Subcutaneous abdominal adipose tissue (tissue), 5 donors: ENCODE results near the gene CFAP61.

ENCODE experiments used
- H3K27ac ChIP-seq: one replicate; pipeline ENCODE4 v1.7.0; 2013; ENCODE audit warnings: low read depth, mild to moderate bottlenecking, inconsistent platforms, low read length, moderate library complexity
- H3K27me3 ChIP-seq, 5 donors: one replicate each; pipeline ENCODE4 v1.7.0; 2013; ENCODE audit warnings: low read length in 5 of 5, inconsistent platforms in 1 of 5; ENCODE audit not compliant: control insufficient read depth in 5 of 5, insufficient read depth in 4 of 5
- H3K36me3 ChIP-seq, 5 donors: one replicate each; pipeline ENCODE4 v1.7.0; 2013; ENCODE audit warnings: low read length in 5 of 5; ENCODE audit not compliant: control insufficient read depth in 5 of 5, insufficient read depth in 5 of 5
- H3K4me1 ChIP-seq, 5 donors: one replicate each; pipeline ENCODE4 v1.7.0; 2013; ENCODE audit warnings: low read length in 5 of 5, mild to moderate bottlenecking in 3 of 5, moderate library complexity in 1 of 5; ENCODE audit not compliant: control insufficient read depth in 5 of 5, insufficient read depth in 5 of 5
- H3K4me3 ChIP-seq, 5 donors: one replicate each; pipeline ENCODE4 v1.7.0; 2013; ENCODE audit warnings: low read length in 5 of 5, low read depth in 1 of 5
- H3K9ac ChIP-seq, 5 donors: one replicate each; pipeline ENCODE4 v1.7.0; 2013; ENCODE audit warnings: low read length in 5 of 5, mild to moderate bottlenecking in 4 of 5, moderate library complexity in 3 of 5
- H3K9me3 ChIP-seq, 5 donors: one replicate each; pipeline ENCODE4 v1.7.0; 2013; ENCODE audit warnings: low read length in 5 of 5; ENCODE audit not compliant: control insufficient read depth in 5 of 5
- donor health status: healthy.
- donor health status: healthy.
- donor health status: healthy.
- donor health status: healthy.
- donor health status: healthy.

Gene CFAP61

DNA sequence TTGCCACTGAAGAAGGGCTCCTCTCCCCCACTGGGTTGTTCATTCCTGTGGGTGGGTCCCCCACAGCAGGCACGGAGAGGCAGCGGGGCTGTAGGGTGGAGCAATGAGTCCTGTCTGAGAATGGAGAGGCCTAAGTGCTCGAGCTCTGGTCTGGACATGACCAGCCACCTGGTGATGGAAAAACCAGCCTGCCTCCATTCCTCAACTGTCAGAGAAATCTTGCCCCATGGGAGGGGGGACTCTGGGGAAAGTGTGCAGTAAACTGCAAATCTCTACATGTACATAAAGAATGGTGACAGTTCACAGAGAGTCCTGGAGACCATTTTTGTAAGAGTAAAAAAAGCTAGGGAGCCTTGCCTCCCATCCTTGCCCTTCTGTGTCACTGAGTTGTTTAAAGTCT lies 349.7 kb downstream of the CFAP61 start:
- H3K27ac ChIP-seq, result no peak overlapping the region
- H3K9ac ChIP-seq, result no peak overlapping the region
- H3K27me3 ChIP-seq, result no peaks in the 10 kb centered on the region
- peaks cover 4 to 68% (median 47%) of the 10 kb centered on the region in 5 donors for H3K36me3 ChIP-seq
- peaks cover 0 to 2% (median 0%) of the 10 kb centered on the region in 5 donors for H3K4me1 ChIP-seq
- no peak overlapping the region for H3K4me3 ChIP-seq
- no peaks in the 10 kb centered on the region for H3K9me3 ChIP-seq

DNA sequence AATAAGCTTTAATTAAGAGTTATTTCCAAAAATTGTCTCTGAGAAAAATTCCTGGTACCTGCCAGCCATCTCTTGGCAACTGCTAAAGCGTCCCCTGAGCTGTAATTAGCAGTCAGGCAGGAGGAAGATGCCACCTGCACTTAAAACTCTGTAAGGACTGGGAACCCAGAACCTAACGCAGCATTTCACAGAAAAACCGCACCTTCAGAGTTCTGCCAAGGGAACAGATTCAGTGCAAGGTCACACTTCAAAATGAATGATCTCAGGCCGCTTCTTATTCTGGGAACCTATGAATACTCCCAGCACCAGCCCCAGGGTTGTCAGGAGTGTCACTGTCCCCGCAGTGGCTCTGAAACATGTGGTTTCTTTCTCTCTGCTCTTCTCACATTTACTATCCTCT lies 352.3 kb downstream of the CFAP61 start:
- H3K4me1 ChIP-seq, result peaks cover 0 to 5% (median 0%) of the 10 kb centered on the region in 5 donors
- H3K36me3 ChIP-seq, result peaks cover 4 to 64% (median 40%) of the 10 kb centered on the region in 5 donors
- H3K4me3 ChIP-seq, result no peak overlapping the region
- no peaks in the 10 kb centered on the region for H3K9me3 ChIP-seq
- no peak overlapping the region for H3K27ac ChIP-seq
- H3K9ac ChIP-seq, result no peak overlapping the region
- no peaks in the 10 kb centered on the region for H3K27me3 ChIP-seq

DNA sequence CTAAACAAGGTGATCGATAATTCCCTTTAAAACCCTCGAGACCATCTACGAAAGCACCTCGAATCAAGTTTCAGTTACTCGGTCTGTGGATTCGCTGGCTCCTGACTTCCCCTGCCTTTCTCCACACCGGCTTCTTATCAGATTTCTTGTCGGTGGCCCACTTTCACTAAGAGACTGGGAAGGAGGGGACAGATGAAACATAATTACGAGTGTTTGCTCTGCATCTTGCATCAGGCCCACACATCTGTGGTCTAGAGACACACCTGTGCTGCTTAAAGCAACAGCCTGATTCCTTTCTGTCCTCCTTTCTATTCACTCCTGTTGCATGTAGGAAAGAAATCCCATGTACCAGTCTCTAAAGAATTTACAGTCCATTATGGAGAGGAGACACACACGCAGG lies 353.3 kb downstream of the CFAP61 start:
- Histone ChIP-seq H3K27me3 (no peaks in the 10 kb centered on the region), H3K27ac (no peak overlapping the region), H3K36me3 (peaks cover 4 to 63% (median 35%) of the 10 kb centered on the region in 5 donors), H3K4me3 (no peak overlapping the region), H3K9me3 (no peaks in the 10 kb centered on the region), H3K9ac (no peak overlapping the region), H3K4me1 (peaks cover 0 to 7% (median 0%) of the 10 kb centered on the region in 5 donors)

DNA sequence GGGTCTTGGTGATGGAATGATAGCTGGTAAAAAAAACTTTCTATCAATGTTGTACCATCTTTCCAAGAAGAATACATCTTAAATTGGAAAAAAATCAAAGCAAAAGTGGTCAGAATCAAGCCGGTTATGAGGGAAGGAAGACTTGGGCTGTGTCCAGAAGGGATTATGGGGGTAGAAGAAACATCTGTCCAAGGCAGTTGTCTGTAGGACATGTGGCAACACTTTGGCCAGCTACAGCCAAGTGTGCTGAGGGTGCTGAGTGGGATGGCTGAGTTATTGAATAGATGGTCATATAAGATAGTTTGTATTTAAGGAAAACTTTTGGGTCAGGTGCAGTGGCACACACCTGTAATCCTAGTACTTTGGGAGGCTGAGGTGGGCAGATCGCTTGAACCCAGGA lies 354.0 kb downstream of the CFAP61 start:
- H3K4me3 ChIP-seq, result no peak overlapping the region
- no peak overlapping the region for H3K27ac ChIP-seq
- peaks cover 4 to 63% (median 36%) of the 10 kb centered on the region in 5 donors for H3K36me3 ChIP-seq
- H3K27me3 ChIP-seq, result no peaks in the 10 kb centered on the region
- no peak overlapping the region for H3K9ac ChIP-seq
- no peaks in the 10 kb centered on the region for H3K9me3 ChIP-seq
- H3K4me1 ChIP-seq, result peaks cover 0 to 9% (median 0%) of the 10 kb centered on the region in 5 donors

DNA sequence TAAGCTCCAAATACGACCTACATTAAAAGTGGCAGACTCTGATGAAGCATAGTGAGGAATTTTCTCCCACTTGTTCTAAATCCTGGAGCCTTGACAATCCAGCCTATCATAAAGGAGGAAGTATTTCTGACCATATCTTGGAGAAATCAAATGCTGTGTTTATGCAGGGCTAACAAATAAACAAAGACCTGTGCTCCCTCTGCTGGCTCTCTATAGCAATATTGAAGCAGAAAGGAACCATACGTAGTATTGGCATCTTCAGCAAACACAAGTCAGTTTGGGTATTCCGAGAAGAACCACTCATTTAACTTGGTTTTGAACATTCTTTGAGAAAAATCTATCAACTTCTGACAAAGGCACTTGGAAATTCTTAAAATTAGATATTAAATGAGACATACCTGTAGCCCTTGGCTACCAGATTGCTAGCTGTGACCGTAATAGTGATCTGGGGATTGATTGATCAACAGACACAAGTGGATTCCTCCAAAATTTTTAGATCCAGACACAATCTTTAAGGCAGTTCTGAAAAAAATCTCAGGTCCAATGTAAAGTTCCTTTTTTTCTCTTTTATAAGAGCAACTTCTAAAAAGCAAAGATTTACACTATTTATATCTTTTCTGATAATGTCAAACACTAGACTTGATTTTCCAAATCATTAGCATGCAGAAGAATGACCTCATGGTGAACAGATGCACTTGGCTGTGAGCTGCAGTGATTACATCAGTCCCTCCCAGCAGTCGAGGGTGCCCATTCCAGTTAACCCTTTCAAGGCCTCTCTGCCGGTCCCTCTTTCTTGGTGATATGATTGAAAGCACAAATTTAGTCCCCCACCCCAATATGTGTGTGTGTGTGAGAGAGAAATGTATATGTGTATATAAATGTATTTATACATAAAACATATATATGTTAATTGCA lies 355.8 kb downstream of the CFAP61 start:
- Histone ChIP-seq H3K27ac (no peak overlapping the region), H3K9me3 (no peaks in the 10 kb centered on the region), H3K9ac (no peak overlapping the region), H3K36me3 (peaks cover 0 to 48% (median 30%) of the 10 kb centered on the region in 5 donors), H3K27me3 (no peaks in the 10 kb centered on the region), H3K4me1 (peaks cover 0 to 9% (median 0%) of the 10 kb centered on the region in 5 donors), H3K4me3 (no peak overlapping the region)

DNA sequence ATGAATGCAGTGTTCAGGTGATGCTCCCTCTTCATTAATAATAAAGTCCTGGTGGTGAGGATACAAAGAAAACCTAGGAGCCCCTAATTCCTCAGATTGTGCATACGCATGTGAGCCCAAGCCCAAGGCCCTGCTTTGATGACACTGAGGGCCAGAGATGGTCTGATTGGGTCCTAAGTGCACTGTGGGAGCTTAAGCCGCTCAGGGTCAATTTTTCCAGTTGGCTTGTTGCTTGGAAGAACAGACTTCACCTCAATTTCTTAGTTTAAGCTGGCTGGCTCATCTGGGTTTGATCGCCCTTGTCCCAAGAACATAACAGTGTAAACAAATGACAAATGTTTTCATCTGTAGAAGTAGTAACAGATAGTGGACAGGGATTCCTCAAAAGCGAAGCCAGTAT lies 357.0 kb downstream of the CFAP61 start:
- H3K27me3 ChIP-seq, result no peaks in the 10 kb centered on the region
- peaks cover 0 to 37% (median 19%) of the 10 kb centered on the region in 5 donors for H3K36me3 ChIP-seq
- no peak overlapping the region for H3K9ac ChIP-seq
- peaks cover 0 to 9% (median 0%) of the 10 kb centered on the region in 5 donors for H3K4me1 ChIP-seq
- no peak overlapping the region for H3K27ac ChIP-seq
- no peaks in the 10 kb centered on the region for H3K9me3 ChIP-seq
- H3K4me3 ChIP-seq, result no peak overlapping the region
